HepG2 (cell line): ENCODE results near the gene AKAP8L. TPM values are rescaled to one million over a fixed set of nuclear protein-coding genes. Genes with fewer than 3 reads are reported as not detected.
A peak's percentile ranks its signal among the peaks of the same experiment; 100 is the strongest.

Source experiments
- ARID4A ChIP-seq: sonication (generic); formaldehyde crosslinking; IDR thresholded peaks from 2 replicates; pipeline ENCODE4 v1.5.0; 2020; ENCODE audit warnings: mild to moderate bottlenecking, missing genetic modification reagents, borderline replicate concordance
- FOXC1 ChIP-seq: sonication (generic); formaldehyde crosslinking; IDR thresholded peaks from 2 replicates; pipeline ENCODE4 v1.8.0; 2022; ENCODE audit warnings: mild to moderate bottlenecking, missing genetic modification reagents, borderline replicate concordance
- IRF2 ChIP-seq: IDR thresholded peaks from 2 replicates; pipeline ENCODE4 v1.6.1; 2018; ENCODE audit warnings: missing genetic modification reagents, missing compliant biosample characterization
- KDM3A ChIP-seq: IDR thresholded peaks from 2 replicates; pipeline ENCODE4 v1.6.1; 2018; ENCODE audit warnings: low read depth, missing compliant biosample characterization
- POLR2AphosphoS2 ChIP-seq: IDR thresholded peaks from 2 replicates; pipeline ENCODE4 v1.6.1; 2011; ENCODE audit warnings: low read depth, low read length, improper control_type of control experiment
- ZBED4 ChIP-seq: sonication (generic); formaldehyde crosslinking; IDR thresholded peaks from 2 replicates; pipeline ENCODE4 v1.4.0; 2020; ENCODE audit warnings: missing genetic modification reagents, borderline replicate concordance
- ZBTB33 ChIP-seq: sonication (generic); formaldehyde crosslinking; IDR thresholded peaks from 2 replicates; pipeline ENCODE4 v1.4.0; 2020; ENCODE audit warnings: missing genetic modification reagents
- ZNF264 ChIP-seq: sonication (generic); formaldehyde crosslinking; IDR thresholded peaks from 2 replicates; pipeline ENCODE4 v1.4.0; 2020; ENCODE audit warnings: missing genetic modification reagents
- ZNF777 ChIP-seq: sonication (generic); formaldehyde crosslinking; IDR thresholded peaks from 2 replicates; pipeline ENCODE4 v1.4.0; 2020; ENCODE audit warnings: missing genetic modification reagents
- ZSCAN5A ChIP-seq: sonication (generic); formaldehyde crosslinking; IDR thresholded peaks from 2 replicates; pipeline ENCODE4 v1.8.0; 2022; ENCODE audit warnings: mild to moderate bottlenecking, missing genetic modification reagents, borderline replicate concordance
- polyA plus RNA-seq, 8 experiments: library from polyadenylated mRNA; depleted of rRNA in 3 of 8; stranded (reverse) in 7 of 8; unstranded in 1 of 8; fragments of >200 nt; fragmentation: Illumina TruSeq in 4 of 8; extraction: Trizol in 4 of 8; gene quantifications; 2 replicates each; pipeline versions ENCODE4 v1.2.1 to v1.2.3, GENCODE V29; 2011 to 2016; ENCODE audit warnings: low read depth in 4 of 8, missing spikeins in 1 of 8, mixed read lengths in 1 of 8; ENCODE audit not compliant: insufficient read depth in 1 of 8
- total RNA-seq, 5 experiments: library from RNA; depleted of rRNA; stranded (reverse); fragments of >200 nt; fragmentation: Illumina TruSeq; extraction: Trizol; gene quantifications; 2 replicates each; pipeline ENCODE4 v1.2.3, GENCODE V29; 2016; ENCODE audit warnings: low read depth in 1 of 5

The AKAP8L gene
- total and polyA plus RNA-seq, 2 of the 13 experiments (the other 11 are each of a cell fraction or from before 2014, with no cell fraction given), result 48.2 to 49.6 TPM

- TF ChIP-seq ARID4A (peak; percentile 97), ZBTB33 (CRISPR knock-in tag) (peak; percentile 39; the same call in 1 of the 2 replicates), KDM3A (CRISPR knock-in tag) (0 out of 2 replicates have a peak, but pooled peaks have one; percentile 16), POLR2AphosphoS2 (peak; percentile 92), ZSCAN5A (CRISPR knock-in tag) (no peak), IRF2 (CRISPR knock-in tag) (peak; percentile 77; the same call in 1 of the 2 replicates), ZBED4 (CRISPR knock-in tag) (no peak), FOXC1 (CRISPR knock-in tag) (peak; percentile 79; the same call in 1 of the 2 replicates), ZNF777 (peak; percentile 92), ZNF264 (CRISPR knock-in tag) (no peak)
Observed at GRCh38 chr19:15418579-15419412, at the start of gene AKAP8L (continued).
